ENCODE measurements around the gene DDX4.

Gene DDX4

DNA sequence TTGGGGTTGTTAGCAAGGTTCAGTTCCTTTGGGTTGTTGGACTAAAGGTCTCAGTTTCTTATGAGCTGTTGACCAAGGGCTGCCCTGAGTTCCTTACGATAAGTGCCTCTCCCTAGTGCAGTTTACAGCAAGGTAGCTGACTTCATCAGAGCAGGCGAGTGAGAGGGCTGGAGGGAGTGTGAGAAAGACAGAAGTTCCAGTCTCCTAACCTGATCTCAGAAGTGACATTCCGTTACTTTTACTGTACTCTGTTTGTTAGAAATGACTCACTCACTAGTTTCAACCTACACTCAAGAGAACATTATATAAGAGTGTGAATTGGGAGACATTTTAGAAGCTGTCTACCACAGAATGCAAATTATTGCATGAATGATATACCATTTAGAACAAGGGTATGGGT is 92.1 kb downstream of the DDX4 start:
- no peak for DNase-seq

GRCh38 chr5:55832446-55832845 is 94.6 kb downstream of the DDX4 start:
- no peak for DNase-seq

- no peak for DNase-seq
These were observed 98.3 kb downstream of the DDX4 start for GRCh38 chr5:55836191-55836590.

- DNase-seq: no peak
These were observed 104.1 kb downstream of the DDX4 start for GRCh38 chr5:55841976-55842375.

GRCh38 chr5:55847837-55848236 is 110.0 kb downstream of the DDX4 start:
- DNase-seq: no peak

- DNase-seq: no peak
These were observed 110.9 kb downstream of the DDX4 start for GRCh38 chr5:55848783-55849182.

GRCh38 chr5:55850839-55851674 is 113.2 kb downstream of the DDX4 start, which contains the start of gene IL31RA:
TSS of gene IL31RA (plus strand) at chr5:55851357. CDS start at chr5:55851571, 214 bp downstream.
- no peak for DNase-seq

GRCh38 chr5:55851675-55851979 is 113.8 kb downstream of the DDX4 start:
- no peak for DNase-seq

GRCh38 chr5:55852503-55852902 is 114.6 kb downstream of the DDX4 start:
- no peak for DNase-seq

GRCh38 chr5:55853041-55853670 is 115.3 kb downstream of the DDX4 start:
- no peak for DNase-seq

- no peak for DNase-seq
These were observed 116.0 kb downstream of the DDX4 start for GRCh38 chr5:55853818-55854217.

DNA sequence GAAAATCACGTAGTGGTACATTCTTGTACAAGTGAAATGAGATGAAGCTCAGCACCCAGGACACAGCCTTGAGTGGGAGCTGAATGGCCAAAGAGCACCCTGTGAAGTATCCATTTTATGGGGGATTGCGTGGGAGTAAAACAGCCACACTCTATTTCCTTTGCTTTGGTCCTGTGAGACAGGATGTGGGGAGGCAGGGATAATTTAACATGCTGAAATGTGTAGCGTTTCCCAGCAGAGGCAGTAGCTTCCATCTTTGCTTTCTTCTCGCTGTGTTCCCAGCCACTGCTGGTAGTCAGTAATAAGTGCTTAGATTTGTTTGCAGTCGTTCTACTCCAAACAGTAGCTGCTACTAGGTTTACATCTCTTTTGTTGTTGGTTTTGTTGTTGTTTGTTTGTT is 117.6 kb downstream of the DDX4 start:
- no peak for DNase-seq

DNA sequence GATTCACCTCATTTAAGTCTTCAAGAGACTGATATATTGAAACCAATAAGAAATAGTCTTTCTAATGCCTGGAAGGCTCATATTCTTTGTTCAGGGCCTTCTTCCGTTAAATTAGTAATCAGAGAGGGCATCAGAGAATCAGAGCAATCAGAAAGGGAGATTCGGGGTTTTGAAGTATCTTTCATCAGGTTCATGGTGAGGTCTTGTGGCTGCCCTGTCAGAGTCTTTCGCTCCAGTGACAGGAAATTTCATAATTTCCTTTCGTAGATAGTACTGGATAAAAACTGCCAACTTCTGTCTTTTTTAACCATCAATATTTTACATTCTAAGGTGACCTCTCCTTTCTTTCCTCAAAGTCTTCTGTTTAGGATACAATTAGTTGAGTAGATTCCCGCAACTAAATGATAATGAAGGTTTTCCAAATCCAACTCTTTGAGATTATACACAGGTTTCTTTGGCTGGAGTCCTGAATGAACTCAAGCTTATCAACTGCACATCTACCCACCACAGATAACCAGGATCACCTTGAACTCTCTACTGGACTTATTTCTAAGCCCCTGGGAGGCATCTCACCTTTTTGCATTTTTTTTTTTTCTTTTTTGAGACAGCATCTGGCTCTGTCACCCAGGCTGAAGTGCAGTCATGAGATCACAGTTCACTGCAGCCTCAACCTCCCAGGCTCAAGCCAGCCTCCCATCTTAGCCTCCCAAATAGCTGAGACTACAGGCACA is 118.8 kb downstream of the DDX4 start:
- no peak for DNase-seq

- no peak for DNase-seq
These were observed 119.4 kb downstream of the DDX4 start for GRCh38 chr5:55857247-55857640.

DNA sequence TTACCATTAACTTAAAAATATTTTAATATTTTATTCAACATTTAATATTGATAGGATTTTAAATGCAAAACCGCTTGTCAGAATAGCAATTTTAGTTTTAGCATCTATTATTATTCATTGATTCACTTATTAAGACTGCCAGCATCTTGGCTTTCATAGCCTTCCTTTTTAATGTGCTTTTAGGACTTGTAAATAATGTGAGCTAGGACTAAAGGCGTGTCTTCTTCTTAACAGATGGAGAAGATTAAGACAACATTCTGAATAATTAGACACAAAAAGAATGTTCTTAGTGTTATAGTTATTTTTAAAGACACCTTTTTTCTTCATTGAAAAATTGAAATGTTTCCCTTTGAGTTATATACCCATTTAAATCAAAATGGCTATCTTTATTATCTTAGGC is 120.2 kb downstream of the DDX4 start:
- DNase-seq: no peak

DNA sequence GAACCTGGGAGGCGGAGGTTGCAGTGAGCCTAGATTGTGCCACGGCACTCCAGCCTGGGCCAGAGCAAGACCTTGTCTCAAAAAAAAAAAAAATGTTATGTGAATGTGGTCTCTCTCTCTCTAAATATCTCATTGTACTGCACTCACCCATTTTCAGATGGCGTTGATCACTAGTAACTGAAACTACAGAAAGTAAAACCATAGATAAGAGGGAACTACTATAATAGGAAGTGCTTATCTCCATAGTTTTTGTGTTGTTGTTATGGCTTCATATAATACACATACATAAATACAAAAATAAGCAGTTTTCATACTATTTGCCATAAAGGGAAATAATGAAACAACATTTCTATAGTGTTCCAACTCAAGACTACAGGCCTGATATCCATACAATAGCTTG is 122.4 kb downstream of the DDX4 start:
- no peak for DNase-seq

DNA sequence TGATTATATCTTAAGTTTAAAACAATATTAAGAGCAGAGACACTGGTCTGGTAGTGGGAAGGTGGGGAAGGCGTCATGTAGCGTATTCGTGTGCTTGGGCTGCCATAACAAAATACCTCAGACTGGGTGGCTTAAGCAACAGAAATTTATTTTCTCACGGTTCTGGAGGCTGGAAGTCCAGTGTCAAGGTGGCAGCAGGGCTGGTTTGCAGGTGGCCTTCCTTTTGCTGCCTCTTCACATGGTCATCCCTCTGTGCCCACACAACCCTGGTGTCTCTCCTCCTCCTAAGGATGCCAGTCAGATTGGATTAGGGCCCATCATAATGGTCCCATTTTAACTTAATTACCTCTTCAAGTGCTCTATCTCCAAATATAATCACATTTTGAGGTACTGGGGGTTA is 122.8 kb downstream of the DDX4 start:
- DNase-seq: no peak

DNA sequence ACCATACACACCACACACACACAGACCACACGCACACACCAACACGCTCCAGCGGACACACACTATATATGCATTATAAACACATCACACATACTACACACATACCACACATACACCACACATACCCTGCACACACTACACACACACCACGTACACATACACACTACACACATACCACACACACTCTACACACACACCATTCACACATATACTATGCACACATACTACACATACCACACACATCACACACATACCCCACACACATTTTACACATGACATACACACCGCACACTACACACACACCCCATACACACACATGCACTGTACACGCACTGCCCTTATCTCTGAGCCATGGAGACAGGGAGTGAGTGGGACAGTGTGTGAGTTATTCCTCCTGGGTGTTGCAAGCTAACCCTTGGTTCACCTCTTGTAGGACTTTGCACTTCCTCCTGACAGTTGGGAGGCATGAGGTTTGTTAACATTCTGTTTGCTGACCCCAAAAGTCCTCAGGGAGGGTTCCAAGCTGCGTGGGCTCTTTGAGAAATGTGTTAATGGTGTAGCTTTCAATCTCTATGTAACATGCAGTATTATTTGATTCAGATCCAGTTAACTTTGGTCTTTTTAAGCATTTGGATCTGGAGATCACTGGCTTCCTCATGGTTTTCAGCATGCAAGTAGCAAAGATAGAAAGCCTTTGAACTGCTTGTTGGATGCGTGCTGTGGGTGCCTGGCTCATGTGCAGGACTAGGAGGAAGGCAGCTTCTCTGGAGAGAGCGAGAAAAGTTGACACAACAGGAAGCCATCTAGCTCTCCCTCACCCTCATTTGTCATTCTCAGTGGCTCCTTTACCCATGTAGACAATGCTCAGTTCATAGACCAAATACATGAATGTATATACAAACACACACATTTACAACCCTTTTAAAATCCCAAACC is 127.0 kb downstream of the DDX4 start:
- no peak for DNase-seq

DNA sequence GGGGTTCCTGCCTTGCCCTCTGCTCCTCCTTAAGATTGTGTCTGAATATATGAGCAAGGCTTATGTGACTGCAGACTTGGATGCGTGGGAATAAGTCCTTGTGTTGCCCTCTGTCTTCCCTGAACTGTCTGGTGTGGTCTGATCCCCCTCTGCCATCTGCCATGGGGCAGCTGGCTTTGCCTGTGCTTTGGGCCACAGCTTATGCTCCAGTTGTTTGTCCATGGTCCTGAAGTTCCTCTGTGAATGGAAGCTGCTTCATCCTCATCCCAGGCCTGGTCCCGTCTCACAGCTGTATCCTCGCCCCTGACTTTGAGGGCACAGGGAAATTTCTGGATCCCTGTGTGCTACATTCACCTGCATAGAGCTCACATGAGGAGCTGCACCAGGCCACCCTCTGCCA is 128.0 kb downstream of the DDX4 start:
- no peak for DNase-seq

GRCh38 chr5:55866485-55866884 is 128.6 kb downstream of the DDX4 start:
- DNase-seq: no peak

Data from activated CD4-positive, alpha-beta T cell treated with anti-CD3 and anti-CD28 coated beads for 4 hours (primary cell).